HG03575 (cell line): ENCODE data around the gene LRRN2.

ENCODE experiments used
- ATAC-seq: cut with Tn5 transposase; IDR thresholded peaks from one replicate; pipeline ENCODE4 v1.9.1; 2021; ENCODE audit not compliant: unreplicated experiment, insufficient number of reproducible peaks, low FRiP score; ENCODE audit errors: extremely low read depth

Gene LRRN2

DNA sequence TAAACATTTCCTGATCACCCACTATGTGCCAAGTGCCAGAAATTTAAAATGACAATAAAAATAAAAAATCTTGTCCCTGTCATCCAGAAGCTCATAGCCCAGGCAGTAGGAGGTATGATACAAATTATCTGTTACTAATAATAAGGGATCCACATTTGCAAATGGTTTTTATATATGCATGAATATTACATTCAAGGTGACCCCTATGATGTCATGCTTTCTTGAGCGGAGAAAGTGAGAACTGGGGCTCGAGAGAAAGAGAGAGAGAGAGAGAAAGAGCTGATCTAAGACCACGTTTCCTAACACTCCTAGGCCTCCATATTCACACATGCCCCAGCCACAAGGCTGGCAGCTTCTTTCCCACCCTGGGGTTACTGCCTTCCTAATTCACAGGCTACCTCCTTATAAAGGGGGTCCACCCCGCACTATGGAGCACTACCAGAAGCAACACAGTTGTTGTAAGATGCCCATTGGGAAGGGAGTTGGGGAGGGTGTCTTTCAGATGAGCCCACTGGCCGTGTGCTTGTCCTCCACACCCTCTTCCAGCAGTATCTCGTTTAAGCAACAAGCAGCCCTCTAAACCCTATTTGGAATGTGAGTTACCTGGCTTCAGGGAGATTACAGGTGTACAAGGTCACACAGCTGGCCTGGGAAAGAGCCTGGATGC, 28.8 kb upstream of the LRRN2 start:
- no peak for ATAC-seq

DNA sequence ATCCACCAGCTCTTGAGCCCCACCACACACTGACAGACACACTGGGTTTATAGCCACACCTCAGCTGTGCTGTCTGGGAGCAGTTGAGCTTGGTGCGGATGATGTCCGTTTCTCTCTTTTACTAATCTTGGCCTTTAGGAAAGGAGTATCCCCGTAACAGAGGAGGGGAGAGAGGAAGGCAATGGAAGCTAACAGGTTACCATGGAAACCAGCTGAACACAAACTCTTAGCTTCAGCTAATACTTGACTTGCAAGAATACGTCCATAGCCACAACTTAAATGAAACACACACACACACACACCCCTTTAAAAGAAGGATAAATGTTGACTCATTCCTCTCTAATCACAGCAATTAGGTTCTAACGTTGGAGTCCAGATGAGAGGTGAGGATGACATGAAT, 28.0 kb upstream of the LRRN2 start:
- no peak for ATAC-seq

DNA sequence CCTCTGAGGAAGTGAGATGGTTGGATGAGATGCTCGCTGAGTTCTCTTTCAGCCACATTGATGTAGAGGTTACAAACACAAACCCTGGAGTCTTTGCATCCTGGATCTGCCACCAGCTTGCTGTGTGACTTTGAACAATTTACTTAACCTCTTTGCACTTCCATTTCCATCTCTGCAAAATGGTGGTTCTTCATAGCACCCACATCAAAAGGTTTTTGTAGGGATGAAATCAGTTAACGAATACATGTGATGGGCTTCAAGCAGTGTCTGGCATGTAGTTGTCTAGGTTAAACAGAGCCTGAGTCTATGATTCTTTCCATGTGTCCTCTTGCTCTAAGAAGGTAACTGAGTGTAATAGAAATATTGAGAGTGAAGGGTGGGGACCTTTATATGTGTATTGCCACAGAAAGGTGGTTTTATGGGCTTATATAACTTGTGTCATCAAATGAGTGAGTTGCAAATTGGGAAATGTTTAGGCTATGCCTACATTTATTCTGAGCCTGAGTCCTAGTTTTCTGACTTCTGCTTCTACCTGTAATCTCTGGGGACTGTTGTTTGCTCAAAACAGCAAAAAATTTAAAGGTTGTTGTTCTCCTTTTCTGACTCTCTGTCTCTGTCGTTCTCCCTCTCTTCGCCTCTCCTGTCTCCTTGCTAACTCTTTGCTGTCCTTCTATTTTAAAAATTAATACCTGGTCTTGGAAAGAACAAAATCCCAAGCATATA, 27.3 kb upstream of the LRRN2 start:
- no peak for ATAC-seq

DNA sequence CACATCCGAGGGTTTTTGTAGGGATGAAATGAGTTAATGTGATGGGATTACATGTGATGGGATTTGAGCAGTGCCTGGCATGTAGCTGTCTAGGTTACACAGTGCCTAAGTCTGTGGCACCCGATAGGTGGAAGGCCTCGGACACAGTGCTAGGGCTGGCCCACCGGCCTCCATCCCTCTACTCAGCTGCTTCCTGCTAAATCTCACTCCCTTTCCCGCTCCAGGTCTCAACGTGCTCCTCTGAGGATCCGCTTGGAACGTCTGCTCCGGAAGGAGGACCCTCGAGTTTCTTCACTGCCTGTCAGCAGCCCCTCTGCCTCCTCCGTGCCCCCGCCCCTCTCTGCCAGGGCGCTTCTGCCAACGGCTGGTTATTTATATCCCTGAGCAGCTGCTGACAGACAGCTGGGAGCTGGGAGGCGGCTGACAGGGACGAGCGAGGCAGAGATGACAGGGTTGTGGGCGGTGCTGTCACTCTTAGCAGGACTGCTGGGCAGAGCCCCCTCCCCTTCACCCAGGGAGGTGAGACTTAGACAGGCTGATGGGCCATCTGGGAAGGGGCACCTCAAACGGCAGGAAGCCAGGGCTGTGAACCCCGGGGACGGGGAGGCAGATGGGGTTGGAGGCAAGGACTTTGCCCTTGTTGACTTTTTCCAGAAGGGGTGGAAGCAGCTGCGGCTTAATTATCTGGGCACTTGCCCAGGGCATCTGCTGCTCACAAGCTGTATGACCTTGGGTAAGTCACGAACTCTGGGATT, 26.6 kb upstream of the LRRN2 start:
- ATAC-seq, result no peak

DNA sequence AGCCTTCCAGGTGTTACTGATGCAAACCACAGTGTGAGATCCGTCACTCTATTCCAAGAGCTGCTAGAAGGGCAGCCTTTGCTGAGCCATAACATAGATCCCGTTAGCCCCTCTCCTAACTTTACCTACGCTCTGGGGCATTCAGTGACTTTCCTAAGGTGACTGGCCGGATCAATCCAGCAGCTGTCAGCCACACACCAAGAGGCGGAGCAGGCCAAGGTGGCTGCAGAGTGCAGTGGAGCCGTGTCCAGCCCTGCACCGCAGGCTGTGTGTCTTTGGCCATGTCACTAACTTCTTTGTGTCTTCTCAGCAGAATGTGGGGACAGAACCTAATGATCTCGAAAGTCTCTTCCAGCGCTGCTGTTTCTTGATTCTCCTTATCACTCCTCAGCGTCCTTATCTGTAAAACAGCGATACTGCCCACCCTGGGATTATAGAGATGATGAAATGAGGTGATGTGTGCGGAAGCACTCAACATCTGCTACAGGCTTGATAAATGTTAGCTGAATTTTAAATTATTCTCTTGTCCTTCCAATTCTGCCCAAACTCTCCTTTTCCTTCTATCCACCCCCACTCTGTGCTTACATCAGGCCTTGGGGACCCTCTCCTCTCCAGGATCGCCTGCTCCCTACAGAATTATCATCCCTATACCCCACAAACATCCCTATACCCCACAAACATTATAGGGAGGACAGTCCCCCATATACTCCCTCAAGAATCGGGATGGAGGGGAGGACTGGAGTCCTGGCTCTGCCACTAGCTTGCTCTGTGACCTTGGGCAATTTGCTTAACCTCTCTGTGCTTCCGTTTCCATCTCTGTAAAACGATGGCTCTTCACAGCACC, 25.8 kb upstream of the LRRN2 start:
- ATAC-seq, result no peak

DNA sequence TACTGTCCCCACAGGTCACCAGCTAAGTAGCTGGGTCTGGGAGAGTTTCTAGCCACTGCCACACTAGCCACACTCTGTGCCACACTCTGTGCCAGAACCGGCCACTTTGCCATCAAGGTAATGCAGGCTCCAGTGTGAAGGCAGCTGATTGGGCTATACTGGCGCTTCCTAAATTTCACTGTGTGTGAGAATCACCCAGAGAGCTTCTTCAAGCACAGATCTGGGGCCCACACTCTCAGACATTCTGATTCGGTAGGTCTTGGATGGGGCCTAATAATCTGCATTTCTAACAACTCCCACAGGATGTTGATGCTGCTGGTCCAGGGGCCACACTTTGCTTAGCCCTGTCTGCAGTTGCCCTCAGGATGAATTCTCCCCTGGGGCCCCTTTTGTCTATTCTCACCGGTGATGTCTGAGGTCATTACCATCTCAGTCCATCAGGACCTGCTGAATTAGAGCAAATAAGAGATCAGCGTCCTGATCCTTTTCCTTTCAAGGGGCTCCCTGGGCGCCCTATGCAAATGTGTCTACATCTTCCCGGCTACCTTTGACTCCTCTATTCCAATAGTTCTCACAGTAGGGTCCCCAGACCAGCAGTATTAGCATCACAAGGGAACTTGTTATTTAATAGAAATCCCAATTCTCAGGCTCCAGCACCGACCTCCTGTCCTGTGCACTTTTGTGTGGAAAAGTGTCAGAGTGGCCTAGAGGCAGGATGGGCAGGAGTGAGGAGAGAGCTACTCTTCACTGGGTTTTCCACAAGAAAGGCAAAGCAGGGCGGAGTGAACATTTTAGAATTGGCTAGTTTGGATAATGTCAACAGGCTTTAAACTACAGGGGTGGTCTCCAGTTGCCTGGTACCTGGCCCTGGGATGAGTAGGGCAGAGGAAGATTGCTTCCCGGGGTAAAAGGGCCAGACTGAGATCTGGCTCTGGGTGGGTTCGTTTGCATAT, 24.7 kb upstream of the LRRN2 start:
- ATAC-seq, result no peak

DNA sequence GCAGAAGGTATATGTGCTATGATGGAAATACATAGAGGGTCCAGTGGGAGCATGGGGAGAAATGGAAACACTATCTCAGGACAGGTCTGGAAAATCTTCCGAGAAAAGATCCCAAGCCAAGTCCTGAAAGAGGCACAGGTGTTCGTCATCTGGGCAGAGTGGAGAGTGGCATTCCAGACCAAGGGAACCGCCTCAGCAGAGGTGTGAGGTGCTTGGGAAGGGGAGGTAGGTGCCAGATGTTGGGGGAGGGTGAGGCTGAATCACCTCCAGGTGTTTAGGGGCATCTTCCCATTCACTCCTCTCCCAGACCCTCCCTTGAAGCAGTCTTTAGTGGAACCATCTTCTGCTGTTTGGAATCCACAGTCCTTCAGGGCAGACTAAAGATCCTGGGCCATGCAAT, 23.5 kb upstream of the LRRN2 start:
- ATAC-seq, result no peak

DNA sequence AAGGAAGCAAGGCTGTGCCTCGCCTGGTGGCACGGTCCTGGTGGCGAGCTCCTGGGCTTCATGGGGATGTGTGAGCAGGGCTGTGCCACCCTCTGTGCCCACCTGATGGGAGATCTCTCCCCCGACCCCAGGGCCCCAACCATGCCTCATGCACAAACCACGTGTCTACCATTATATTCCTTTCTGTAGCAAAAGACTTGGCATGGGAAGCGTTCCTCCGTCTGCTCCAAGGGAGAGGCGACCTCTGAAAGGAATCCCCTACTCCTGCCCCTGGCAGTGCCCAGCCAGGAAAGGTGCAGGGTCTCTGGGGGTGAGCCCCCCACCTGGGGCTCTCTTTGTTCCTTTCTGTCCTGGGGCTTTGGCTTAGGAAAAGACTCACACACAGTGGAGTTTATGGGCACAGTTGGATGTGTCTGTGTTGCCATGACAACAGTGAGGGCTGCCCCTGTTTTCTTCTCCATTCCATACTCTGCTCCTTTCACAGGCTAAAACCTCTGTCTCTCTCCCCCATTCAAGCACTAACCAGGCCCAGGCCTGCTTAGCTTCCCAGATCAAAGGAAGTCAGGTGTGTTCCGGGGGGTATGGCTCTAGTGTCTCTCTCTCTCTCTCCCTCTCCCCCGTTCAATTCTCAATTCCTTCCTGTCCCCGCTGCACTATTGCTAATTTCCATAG, 21.4 kb upstream of the LRRN2 start:
- no peak for ATAC-seq

DNA sequence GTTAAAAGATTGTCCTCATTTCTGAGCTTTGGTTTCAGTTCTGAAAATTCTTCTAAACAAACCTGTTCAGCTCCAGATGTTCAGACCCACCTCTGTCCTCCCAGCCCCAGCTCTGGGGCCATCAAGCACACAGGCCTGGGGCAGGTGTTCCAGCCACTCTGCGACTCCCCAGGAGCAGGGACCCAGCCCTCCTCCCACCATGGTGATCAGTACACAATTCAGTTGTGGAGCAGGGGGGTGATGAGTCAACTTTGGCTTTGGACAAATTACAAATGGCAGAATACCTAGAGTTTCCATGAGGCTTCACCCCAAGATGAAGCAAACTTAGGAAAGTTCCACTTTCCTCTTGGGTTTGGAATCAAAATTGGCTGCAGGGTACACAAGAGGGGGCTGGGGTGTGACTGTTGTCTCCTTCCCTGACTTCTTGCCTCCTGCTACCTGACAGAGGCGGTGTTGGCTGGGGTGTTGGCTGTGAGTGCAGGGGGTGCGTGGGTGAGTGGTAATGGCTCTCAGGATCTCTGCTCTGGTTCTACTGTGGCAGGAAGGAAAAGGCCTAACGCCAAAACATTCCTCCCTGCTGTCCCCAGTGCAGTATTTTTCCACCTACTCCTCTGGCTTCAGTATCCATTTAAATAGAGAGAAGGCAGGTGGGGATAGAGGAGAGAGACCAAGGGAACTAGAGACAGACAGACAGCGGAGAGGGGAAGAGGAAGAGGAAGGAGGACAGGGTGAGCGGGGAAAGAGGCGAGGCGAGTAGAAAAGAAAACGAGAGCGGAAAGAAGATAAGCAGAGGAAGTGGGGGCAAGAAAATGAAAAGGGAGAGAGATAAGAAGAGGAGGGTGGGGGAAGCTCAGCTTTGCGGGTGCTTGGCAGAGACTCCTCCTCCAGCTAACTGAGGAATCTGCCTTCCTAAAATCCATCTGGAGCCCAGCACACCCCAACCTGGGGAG, 20.6 kb upstream of the LRRN2 start:
- ATAC-seq, result no peak

DNA sequence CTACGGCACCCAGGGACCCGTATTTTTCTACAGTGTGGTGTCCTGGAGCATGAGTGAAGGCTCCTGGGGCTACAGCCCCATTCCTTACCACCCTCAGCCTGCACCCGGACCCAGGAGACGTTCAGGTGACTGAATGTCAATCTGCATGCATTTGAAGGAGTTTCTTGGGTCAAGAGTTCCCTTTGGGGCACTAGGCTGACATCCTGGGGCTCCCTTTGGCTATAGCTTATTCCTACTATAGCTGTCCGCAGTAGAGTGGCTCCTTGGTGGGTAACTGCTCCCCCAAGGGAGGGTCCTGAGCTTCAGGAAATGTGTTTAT, 19.9 kb upstream of the LRRN2 start:
- ATAC-seq, result no peak

DNA sequence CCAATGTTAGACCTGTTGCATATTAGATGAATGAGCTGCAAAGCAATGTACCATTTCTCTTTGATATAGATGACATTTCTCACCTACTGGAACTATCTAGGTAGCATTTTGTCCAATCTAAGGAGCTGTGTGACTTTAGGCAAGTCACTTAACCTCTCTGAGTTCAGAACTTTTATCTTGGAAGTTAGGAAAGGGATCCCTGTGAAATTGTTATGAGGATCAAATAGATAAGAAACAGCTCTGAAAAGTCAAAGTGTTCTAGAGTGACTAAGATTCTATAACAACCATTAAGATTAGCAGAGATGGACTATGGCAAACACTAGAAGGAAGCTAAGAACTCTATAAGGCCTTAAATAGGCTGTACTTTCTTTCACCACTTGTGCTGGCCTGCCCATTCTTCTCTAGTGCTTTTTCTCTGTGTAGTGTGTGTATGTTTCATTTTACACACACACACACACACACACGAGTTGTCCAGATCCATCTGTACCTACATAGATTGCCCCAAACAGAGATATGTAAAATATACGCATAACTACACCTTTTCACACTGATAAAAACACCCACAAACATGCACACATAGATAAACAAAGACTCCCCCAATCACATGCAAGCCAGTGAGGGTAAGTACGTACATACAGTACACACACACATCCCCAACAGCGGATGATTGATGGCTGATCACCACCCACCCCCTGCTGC, 19.4 kb upstream of the LRRN2 start:
- ATAC-seq, result no peak

DNA sequence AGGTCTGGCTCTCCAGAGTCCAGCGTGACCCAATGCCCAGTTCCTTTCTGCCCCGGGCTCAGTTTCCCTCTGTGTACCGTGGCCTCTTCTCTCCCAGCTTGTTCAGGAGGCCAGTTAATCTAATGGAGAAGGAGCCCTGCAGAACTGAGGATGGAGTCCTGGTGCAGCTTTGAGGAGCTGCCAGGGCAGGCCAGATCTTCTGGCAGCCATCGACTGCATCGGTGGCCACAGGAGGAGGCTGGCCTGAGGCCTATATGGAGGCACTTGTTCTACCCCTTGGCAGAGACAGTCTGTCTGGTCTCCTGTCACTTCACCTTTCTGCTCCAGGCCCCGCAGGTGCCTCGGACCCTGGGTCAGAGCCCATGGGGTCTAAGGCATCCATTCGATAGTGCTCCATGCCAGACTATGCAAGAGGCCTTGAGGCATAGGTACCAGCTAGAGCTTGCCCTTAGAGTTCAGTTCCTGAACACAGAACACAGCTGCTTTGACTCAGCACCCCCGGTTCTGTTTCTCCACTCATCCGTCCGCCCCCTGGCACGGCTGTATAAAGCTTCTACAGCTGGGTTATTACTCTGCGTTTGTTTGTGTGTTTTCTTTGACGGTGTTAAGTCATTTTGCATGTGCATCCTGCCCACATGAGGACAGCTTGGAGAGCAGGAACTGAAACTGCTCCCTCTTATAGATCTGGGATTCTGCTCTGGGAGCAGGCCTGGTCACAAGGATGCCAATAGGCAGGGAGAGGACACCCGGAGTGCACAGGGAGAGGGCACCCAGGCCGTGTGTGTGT, 18.5 kb upstream of the LRRN2 start:
- no peak for ATAC-seq

DNA sequence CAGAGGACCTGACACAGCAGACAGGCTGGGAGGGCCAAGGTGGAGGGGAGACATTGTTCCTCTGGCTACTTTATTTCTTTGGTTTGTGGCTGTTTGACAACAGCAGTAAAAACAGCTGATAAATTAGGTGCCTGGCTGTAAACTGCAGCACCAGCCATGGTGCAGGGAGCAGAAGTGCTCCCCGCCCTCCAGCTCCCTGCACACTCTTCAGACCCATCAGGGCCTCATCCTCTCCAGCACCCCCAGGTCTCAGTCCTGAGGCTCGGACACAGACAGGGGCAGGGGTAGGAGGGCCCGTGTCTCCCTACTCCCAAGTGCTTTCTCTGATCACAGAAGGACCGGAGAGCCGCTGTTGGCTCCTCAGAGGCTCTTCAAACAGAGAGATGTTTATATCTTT, 17.7 kb upstream of the LRRN2 start:
- ATAC-seq, result no peak

DNA sequence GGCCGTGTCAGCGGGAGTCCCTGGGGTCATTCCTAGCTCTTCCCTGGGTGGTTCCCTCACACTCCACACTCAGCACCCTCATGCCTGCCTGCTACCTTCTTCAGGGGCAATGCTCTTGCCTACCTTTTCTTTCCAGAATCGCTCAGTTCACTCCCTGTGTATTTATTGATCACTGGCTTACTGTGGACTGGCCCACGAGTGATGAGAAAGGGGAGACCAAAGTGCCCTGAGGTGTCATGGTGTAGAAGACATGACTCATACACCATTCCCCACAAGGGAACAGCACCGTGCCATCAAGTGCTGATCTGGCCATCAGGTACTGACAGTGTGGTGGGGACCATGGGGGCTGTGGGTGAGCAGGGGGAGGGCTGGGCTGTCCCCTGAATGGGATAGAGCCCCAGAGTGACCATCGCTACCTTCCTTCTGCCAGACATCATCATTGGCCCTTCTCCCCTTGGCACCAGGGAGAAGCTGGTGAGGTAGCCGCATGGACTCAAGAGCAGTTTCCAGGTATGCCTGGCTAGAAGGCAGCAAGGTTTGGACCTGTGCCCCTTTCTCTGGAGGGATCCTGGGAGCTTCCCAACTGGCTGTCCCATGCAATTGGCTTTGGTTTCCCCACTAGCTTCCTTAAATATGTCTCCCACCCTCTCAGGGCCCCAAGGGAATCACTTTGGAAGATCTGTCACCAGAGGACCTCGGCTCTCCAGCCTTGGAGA, 17.2 kb upstream of the LRRN2 start:
- ATAC-seq, result no peak

DNA sequence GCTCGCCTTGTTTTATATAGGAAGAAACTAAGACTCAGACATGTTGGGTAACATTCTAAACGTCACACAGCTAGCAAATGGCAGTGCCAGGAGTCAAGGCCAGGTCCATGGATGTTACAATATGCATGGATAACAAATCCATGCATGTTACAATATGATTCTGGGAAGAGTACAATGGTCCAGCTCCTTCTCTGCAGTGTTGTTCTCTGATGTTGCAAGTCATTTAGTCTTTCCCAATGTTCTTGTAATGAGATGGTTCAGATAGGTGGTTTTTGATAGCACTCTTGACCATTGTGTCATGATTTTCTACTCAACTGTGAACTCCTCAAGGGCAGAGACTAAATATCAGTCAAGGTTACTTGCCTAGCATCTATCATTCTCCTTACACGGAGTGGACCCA, 15.7 kb upstream of the LRRN2 start:
- no peak for ATAC-seq
